Mucosa of descending colon (tissue), 3 donors: ENCODE measurements around the gene TBC1D1. TPM values are rescaled to one million over a fixed set of nuclear protein-coding genes. Genes with fewer than 3 reads are reported as not detected.

Experiments
- ATAC-seq: fragments of 200-7000 bp; cut with Tn5 transposase; one replicate; pipeline ENCODE4 v1.9.1; 2020; ENCODE audit warnings: mild to moderate bottlenecking, moderate library complexity
- DNase-seq, 3 donors: peaks; one replicate each; pipeline ENCODE4 v3.0.0-alpha.2; 2020
- H3K36me3 ChIP-seq: fragments of 200-600 bp; one replicate; pipeline ENCODE4 v1.8.0; 2021; ENCODE audit warnings: low read depth, mild to moderate bottlenecking
- H3K4me1 ChIP-seq: fragments of 200-600 bp; one replicate; pipeline ENCODE4 v1.8.0; 2021; ENCODE audit warnings: low read depth, mild to moderate bottlenecking
- H3K4me3 ChIP-seq: fragments of 200-600 bp; one replicate; pipeline ENCODE4 v1.8.0; 2021; ENCODE audit warnings: mild to moderate bottlenecking
- H3K9me3 ChIP-seq: fragments of 200-600 bp; one replicate; pipeline ENCODE4 v1.8.0; 2021; ENCODE audit warnings: mild to moderate bottlenecking
- CTCF ChIP-seq: fragments of 200-600 bp; IDR thresholded peaks from one replicate; pipeline ENCODE4 v1.8.0; 2022; ENCODE audit warnings: antibody characterized with exemption, mild to moderate bottlenecking
- intact Hi-C, 2 donors: fragments of 100-400 bp; cut with DNase I in 1 of 2; cut with micrococcal nuclease in 1 of 2; formaldehyde crosslinking; loops; one replicate each; pipeline versions ENCODE4 v1.11.0 to v1.11.1; 2022; cut with DNase I, micrococcal nuclease
- total RNA-seq, 3 donors: library from RNA; stranded (reverse); fragmentation: NEBNext Ultra II Directional in 2 of 3; extraction: Animal tissue kit (Norgen Biotek cat#: 25700) in 2 of 3; gene quantifications; one replicate each; pipeline versions ENCODE4 v1.2.1 to v1.2.4, GENCODE V29; 2021 to 2023
- donor health status: DM: no; HTN: no; CAD: no; lungs with moderate emphysema.
- donor health status: DM: no; HTN: no; CAD: no.
- donor health status: DM: no; HTN: yes; CAD: no.

Gene TBC1D1
- total RNA-seq, 3 donors from 2014 or later: 50.2 to 249 (median 71.6) TPM

- Histone ChIP-seq H3K36me3 (no peaks in the 10 kb centered on the region), H3K9me3 (no peaks in the 10 kb centered on the region), H3K4me3 (no peak overlapping the region), H3K4me1 (peaks cover 3% of the 10 kb centered on the region)
- intact Hi-C loops: loop anchor here in 1 of 2 donors (10.0 kb wide), 1 partner anchor 672 kb away; no protein-coding TSS in a partner anchor
- ATAC-seq (peak; percentile 75), DNase-seq (peak in 1 of 3 donors; percentile 41)
- TF ChIP-seq CTCF: no peak
These were observed 171.9 kb downstream of the TBC1D1 start for GRCh38 chr4:38062776-38063097.

DNA sequence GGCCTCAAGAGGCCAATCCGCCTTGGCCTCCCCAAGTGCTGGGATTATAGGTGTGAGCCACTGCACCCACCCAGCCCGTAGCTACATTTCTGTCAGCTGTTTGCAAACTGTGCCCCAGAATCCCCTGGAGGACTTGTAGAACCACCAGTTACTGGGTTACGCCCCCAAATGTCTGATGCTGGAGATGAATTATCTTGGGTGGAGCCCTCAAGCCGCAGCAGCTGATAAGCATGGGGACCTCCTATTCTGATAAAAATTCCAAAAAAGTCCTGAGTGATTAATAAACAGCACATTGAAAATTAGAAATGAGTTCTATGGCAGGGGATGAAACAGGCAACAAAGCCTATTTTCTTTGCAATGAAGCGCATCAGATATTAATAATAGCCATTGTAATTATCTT lies 174.3 kb downstream of the TBC1D1 start:
- H3K9me3 ChIP-seq: no peaks in the 10 kb centered on the region
- intact Hi-C loops: loop anchor here in 1 of 2 donors (10.0 kb wide), 1 partner anchor 670 kb away; no protein-coding TSS in a partner anchor
- no peak for DNase-seq
- ATAC-seq: no peak
- H3K4me3 ChIP-seq: no peak overlapping the region
- peaks cover 3% of the 10 kb centered on the region for H3K4me1 ChIP-seq
- H3K36me3 ChIP-seq: no peaks in the 10 kb centered on the region
- TF ChIP-seq CTCF: no peak

GRCh38 chr4:38065900-38066299 lies 175.0 kb downstream of the TBC1D1 start:
- no peak for ATAC-seq
- no peak for TF ChIP-seq CTCF
- Histone ChIP-seq H3K4me1 (peaks cover 3% of the 10 kb centered on the region), H3K36me3 (no peaks in the 10 kb centered on the region), H3K9me3 (no peaks in the 10 kb centered on the region), H3K4me3 (no peak overlapping the region)
- intact Hi-C loops: loop anchor here in 1 of 2 donors (10.0 kb wide), 1 partner anchor 669 kb away; no protein-coding TSS in a partner anchor
- DNase-seq: no peak

DNA sequence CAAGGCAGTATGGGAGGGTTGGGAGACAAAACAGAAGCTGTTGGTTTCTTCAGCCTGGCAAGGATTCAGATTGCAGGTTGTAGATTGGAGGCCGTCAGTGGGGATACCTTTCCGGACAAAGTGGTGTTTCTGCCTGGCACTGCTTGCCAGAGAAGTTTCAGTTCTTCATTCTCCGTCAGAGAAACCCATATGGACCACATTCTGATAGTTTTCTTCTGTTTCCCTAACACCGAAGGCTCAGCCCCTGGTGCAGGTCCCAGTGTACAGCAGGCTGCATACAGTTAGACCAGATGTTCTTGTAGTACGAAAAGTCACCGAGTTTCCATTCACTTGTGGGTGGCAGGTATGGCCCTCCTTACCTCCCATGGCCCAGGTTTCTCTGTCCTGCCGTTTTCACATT lies 176.6 kb downstream of the TBC1D1 start:
- intact Hi-C loops: loop anchor here in 1 of 2 donors (10.0 kb wide), 1 partner anchor 667 kb away; no protein-coding TSS in a partner anchor

DNA sequence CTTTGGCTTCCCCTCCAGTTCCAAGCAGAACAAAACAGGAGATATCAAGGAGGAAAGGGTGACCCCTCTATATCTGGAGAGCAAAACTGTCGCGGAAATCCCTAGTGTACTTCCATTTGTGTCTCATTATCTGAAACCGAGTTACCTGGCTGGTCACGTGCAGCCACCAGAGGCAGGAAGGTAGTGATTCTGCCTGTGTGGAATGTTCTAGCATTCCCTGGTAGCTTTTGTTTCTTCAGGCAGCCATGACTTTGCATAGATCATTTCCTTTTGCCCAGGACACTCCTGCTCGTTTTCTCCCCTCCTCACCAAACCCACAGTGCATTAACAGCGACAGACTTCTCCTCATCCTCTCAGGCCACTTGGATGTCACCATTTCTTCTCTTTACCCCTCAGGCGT lies 177.2 kb downstream of the TBC1D1 start:
- ATAC-seq: no peak
- Histone ChIP-seq H3K4me1 (peaks cover 4% of the 10 kb centered on the region), H3K36me3 (no peaks in the 10 kb centered on the region), H3K9me3 (no peaks in the 10 kb centered on the region), H3K4me3 (no peak overlapping the region)
- intact Hi-C loops: loop anchor here in 1 of 2 donors (10.0 kb wide), 1 partner anchor 667 kb away; no protein-coding TSS in a partner anchor
- DNase-seq: no peak
- TF ChIP-seq CTCF: no peak

More for the DNA sequence above, 176.6 kb downstream of the TBC1D1 start:
- no peak for DNase-seq
- no peak for TF ChIP-seq CTCF
- Histone ChIP-seq H3K4me3 (no peak overlapping the region), H3K4me1 (peaks cover 4% of the 10 kb centered on the region), H3K36me3 (no peaks in the 10 kb centered on the region), H3K9me3 (no peaks in the 10 kb centered on the region)
- no peak for ATAC-seq
